GOT3 (cell line): ENCODE data around the gene SLC25A2.
A peak's percentile ranks its signal among the peaks of the same experiment; 100 is the strongest.
"Not testable (repeated sequence)": the region's sequence is repeated elsewhere in the genome, so short reads cannot be mapped to it uniquely, and the experiment has no call there.

Experiments
- DNase-seq: peaks from one replicate; lab custom pipeline; 2025; ENCODE audit warnings: mixed read lengths; lab: John Stamatoyannopoulos, UW

The SLC25A2 gene

DNA sequence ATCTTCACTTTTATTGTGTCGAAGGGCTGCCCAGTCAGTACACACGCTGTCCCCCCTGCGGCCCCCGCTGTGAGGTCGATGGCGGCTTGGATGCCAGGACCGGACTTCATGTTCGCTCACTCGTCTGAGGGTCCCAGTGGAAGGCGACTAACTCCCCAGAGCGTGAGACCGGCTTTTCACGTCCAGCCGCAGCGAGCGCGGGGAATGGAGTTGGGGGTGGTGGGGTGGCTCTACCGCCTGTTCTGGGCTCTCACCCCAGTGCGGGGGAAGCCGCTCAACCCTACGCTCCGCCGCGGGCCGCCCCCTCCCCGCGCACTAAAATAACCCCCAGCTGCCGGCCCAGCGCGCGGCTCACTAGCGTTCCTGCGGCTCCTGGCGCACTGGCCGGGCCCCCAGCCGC is at the start of gene SLC25A2:
Gene SLC25A2, minus strand, starts transcription at position 294 of the 400 bp plus-strand sequence. Its CDS starts 184 bp downstream, at position 110.
- DNase-seq, result no peak

GRCh38 chr5:141351591-141351990 is 47.7 kb upstream of the SLC25A2 start:
- DNase-seq, result no peak

DNA sequence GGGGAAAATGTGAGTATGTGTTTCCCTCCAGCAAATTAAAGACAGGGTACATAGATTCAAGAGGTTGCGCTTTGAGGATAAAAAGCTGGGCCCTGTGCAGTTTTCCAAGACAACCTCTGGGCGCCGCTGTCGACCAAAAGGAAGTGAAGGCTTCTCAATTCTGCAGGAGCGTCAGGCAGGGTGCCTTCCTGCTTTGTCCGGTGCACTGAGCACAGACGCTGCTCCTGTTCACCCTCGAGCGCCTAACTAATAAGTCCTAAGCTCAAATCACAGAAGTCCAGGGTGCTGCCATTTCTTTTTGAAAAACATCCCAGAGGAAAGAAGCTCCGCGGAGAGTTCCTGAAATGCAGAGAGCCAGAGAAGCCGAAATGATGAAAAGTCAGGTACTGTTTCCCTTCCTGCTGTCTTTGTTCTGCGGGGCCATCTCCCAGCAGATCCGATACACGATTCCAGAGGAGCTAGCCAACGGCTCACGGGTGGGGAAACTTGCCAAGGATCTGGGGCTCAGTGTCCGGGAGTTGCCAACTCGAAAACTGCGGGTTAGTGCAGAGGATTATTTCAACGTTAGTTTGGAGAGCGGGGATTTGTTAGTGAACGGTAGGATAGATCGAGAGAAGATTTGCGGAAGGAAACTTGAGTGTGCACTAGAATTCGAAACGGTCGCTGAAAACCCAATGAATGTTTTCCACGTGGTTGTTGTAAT is 46.2 kb upstream of the SLC25A2 start, which contains the start of gene PCDHGB1:
Gene PCDHGB1, plus strand, starts transcription at position 183 of the 703 bp plus-strand sequence. Its CDS starts 162 bp downstream, at position 345.
- no peak for DNase-seq

DNA sequence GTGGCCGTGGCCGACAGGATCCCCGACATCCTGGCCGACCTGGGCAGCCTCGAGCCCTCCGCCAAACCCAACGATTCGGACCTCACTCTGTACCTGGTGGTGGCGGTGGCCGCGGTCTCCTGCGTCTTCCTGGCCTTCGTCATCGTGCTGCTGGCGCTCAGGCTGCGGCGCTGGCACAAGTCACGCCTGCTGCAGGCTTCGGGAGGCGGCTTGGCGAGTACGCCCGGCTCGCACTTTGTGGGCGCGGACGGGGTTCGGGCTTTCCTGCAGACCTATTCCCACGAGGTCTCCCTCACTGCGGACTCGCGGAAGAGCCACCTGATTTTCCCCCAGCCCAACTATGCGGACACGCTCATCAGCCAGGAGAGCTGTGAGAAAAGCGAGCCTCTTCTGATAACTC is 42.2 kb upstream of the SLC25A2 start:
- not testable (repeated sequence) for DNase-seq

GRCh38 chr5:141345327-141345726 is 41.5 kb upstream of the SLC25A2 start:
- no peak for DNase-seq

DNA sequence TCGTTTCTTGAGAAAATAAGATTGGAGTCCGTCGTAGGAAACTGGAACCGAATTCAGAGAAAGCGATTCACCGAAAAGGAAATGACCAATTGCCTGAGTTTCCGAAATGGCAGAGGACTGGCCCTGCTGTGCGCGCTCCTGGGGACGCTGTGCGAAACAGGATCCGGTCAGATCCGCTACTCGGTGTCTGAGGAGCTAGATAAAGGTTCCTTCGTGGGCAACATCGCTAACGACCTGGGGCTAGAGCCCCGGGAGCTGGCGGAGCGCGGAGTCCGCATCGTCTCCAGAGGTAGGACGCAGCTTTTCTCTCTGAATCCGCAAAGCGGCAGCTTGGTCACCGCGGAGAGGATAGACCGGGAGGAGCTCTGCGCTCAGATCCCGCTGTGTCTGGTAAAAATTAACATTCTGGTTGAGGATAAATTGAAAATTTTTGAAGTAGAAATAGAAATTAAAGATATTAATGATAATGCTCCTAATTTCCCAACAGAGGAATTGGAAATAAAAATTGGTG is 40.2 kb upstream of the SLC25A2 start:
- no peak for DNase-seq

- no peak for DNase-seq
Observed at GRCh38 chr5:141343242-141343952, 39.5 kb upstream of the SLC25A2 start, which contains the start of gene PCDHGA3. Gene PCDHGA3 (plus strand): TSS chr5:141343829. CDS start chr5:141344034, 205 bp downstream.

GRCh38 chr5:141342773-141343172 is 38.9 kb upstream of the SLC25A2 start:
- no peak for DNase-seq

DNA sequence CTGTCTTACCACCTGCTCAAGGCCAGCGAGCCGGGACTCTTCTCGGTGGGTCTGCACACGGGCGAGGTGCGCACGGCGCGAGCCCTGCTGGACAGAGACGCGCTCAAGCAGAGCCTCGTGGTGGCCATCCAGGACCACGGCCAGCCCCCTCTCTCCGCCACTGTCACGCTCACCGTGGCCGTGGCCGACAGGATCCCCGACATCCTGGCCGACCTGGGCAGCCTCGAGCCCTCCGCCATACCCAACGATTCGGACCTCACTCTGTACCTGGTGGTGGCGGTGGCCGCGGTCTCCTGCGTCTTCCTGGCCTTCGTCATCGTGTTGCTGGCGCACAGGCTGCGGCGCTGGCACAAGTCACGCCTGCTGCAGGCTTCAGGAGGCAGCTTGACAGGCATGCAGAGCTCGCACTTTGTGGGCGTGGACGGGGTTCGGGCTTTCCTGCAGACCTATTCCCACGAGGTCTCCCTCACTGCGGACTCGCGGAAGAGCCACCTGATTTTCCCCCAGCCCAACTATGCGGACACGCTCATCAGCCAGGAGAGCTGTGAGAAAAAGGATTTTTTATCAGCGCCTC is 37.0 kb upstream of the SLC25A2 start:
- not testable (repeated sequence) for DNase-seq

- DNase-seq, result no peak
Observed at GRCh38 chr5:141338538-141339306, 34.9 kb upstream of the SLC25A2 start, which contains the start of gene PCDHGA2. Gene PCDHGA2 (plus strand): TSS chr5:141338760.

DNA sequence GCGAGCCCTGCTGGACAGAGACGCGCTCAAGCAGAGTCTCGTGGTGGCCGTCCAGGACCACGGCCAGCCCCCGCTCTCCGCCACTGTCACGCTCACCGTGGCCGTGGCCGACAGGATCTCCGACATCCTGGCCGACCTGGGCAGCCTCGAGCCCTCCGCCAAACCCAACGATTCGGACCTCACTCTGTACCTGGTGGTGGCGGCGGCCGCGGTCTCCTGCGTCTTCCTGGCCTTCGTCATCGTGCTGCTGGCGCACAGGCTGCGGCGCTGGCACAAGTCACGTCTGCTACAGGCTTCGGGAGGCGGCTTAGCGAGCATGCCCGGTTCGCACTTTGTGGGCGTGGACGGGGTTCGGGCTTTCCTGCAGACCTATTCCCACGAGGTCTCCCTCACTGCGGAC is 28.7 kb upstream of the SLC25A2 start:
- not testable (repeated sequence) for DNase-seq

- DNase-seq, result no peak
Observed at GRCh38 chr5:141330299-141331080, 26.6 kb upstream of the SLC25A2 start, which contains the start of gene PCDHGA1. Gene PCDHGA1 (plus strand): TSS chr5:141330514.

DNA sequence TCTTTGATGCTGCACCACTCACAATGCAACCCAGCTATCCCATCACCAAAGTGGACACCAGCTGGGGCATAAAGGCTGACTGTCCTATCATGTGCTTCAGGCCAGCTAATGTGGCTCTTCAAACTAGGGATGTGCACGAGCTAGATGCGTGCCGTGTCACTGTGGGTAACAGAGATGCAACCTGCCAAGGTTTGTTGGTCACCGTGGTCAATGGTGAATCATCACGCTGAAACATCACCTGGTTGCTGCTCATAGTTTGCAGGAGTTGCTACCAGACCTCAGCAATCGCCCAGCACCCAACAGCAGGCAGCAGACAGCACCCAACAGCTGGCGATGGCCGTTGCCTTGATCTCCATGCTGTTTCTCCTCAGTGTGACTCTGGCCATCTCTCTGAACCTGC is 24.4 kb upstream of the SLC25A2 start:
- no peak for DNase-seq

DNA sequence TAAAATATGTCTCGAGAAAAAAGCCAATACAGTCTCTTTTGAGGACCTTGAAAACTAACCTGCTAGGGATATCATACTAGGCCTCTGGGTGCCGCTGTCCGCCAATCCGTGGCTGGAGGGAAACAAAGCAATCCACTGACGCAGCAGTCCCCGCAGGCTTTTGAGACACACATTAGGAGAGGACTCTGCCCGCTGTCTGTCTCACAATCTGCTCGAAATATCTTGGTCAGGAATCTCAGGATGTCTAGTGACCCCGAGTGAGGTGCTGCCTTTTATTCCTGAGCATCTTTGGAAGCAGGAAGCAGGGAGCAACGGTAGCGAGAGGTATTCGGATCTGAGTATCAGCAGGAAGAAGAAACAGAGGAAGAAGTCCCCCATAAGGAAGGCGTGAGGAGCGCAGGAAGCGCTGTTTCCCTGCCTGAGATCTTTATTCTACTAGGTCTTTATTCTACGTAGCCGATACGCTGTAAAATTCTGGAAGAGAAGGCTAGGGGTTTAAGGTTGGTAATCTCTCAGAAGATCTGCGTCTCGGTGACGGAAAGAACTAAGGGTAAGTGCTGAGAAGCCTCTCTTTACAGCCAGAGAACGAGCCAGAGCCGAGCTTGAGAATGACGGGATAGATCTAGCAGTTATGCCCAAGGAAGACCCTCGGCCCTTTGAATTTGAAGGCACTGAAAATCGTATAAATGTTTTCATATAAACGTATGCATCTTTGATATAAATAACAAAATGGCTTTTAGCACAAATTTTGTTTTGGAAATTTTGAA is 22.4 kb upstream of the SLC25A2 start:
- peak; percentile 53 for DNase-seq

DNA sequence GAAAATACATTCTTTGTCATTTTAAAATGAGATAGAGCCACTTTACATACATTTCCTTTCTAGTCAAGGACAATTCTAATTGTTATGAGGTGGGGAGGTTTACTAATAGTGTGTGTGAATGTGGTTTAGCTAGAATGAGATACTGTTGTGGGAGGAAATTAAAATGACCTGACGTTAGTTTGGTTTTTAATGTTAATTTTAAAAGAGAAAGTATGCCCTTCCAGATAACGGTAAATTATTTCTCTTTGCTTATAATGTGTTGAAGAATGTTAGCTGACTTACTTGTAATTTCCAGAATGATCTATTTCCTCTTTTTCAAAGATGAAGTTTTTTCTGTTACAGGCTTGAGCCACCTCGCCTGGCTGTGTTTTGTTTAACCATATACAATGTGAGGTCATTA is 18.4 kb upstream of the SLC25A2 start:
- no peak for DNase-seq

- DNase-seq, result peak; percentile 74
Observed at GRCh38 chr5:141320225-141321169, 16.6 kb upstream of the SLC25A2 start, which contains the start of gene TAF7. Gene TAF7 (minus strand): TSS chr5:141320784. CDS start chr5:141320044, 740 bp downstream.

DNA sequence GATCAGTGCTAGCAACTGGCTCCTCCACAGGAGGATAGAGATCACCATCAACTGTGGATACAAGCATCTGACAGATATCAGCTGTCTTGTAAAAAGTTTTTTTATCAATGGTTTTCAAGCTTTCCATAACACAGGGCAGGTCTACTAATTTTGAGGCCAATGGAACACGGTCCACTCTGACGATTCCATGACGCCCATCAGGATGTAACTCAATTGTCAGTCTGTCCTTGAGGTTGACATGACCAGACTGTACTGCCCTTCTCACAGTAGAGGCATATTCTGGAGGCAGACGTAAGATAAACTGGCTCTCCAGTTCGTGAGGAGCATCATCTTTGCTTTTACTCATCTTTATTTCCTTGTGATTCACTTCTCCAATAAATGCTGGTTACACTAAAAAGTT is 15.8 kb upstream of the SLC25A2 start:
- no peak for DNase-seq

- no peak for DNase-seq
Observed at GRCh38 chr5:141319202-141319601, 15.4 kb upstream of the SLC25A2 start.

DNA sequence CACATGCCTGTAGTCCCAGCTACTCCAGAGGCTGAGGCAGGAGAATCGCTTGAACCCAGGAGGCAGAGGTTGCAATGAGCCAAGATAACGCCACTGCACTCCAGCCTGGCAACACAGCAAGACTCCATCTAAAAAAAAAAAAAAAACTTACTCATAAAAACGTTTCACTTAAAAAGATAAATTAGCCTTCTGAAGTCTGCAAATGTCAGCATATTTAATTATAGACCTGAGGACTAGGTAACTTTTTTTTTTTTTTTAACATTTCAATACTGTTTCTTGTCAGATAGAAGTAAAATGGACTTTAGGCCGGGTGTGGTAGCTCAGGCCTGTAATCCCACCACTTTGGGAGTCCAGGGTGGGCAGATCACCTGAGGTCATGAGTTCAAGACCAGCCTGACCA is 13.1 kb upstream of the SLC25A2 start:
- DNase-seq, result not testable (repeated sequence)
